SK-N-MC (cell line): ENCODE results near the gene VN1R2.

ENCODE experiments used
- EZH2 ChIP-seq: fragments of 200-600 bp; sonication (generic); IDR thresholded peaks from one replicate; pipeline ENCODE4 v1.6.1; 2017; ENCODE audit warnings: antibody characterized with exemption
- FOXP2 ChIP-seq: optimal IDR thresholded peaks from 2 replicates; pipeline ENCODE3; 2011; ENCODE audit warnings: mild to moderate bottlenecking, moderate library complexity; ENCODE audit not compliant: insufficient read depth; ENCODE audit errors: extremely low read length, control extremely low read depth
- POLR2AphosphoS5 ChIP-seq: IDR thresholded peaks from 2 replicates; pipeline ENCODE4 v1.6.1; 2012; ENCODE audit warnings: mild to moderate bottlenecking, low read depth, low read length, borderline replicate concordance

DNA sequence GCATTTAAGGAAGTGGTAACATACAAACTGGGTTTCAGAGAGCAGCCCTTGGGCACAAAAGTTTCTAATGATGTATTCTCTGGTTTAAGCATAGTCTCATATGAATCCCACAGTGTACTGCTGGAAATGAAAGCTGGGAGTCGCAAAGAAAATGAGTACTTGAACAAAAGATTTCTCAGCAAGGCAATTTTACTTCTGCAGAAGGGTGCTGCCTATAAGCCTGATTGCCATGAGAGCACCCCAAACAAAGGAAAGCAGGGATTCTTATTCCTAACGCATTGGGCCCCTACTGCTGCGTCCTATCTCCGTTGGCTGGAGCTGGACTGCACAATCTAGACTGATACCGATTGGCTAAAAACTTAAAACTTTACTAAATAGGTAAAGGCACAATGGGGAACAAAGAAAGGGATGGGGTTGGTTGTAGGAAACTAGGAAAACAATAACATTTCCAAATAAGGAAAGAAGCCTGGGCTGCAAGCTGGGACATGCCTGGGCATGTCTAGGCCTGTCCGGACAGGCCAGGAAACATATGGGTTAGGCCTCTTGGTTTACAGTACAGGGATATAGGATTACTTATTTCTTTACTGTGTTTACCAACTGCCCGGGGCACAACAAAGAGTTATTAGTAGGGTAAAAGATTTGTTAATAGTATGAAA is 36.8 kb downstream of the VN1R2 start:
- TF ChIP-seq EZH2 = no peak
- TF ChIP-seq POLR2AphosphoS5 = no peak
- TF ChIP-seq FOXP2 = no peak
